Endothelial cell of umbilical vein (primary cell): Measurements from ENCODE around the gene CELSR1. TPM values are rescaled to one million over a fixed set of nuclear protein-coding genes. Genes with fewer than 3 reads are reported as not detected.

ENCODE experiments used
- BruUV-seq: library from RNA; stranded (reverse); fragments of 400-500 nt; replicated peaks from 2 replicates; lab custom pipeline; 2021; lab: Mats Ljungman, UMichigan
- CTCF ChIA-PET: fragments of 300-600, 350-600 bp; sonication (Branson Sonifier 250); formaldehyde crosslinking; loops from one replicate; lab custom pipeline; 2021; ENCODE audit warnings: antibody characterized with exemption, inconsistent platforms; lab: Charles Lee
- POLR2A ChIA-PET: fragments of 300-600, 350-600 bp; sonication (Branson Sonifier 250); formaldehyde crosslinking; loops from one replicate; lab custom pipeline; 2021; ENCODE audit warnings: antibody characterized with exemption, inconsistent platforms; lab: Charles Lee
- DNase-seq: peaks from one replicate; pipeline ENCODE4 v3.0.0-alpha.2; 2011; ENCODE audit warnings: low read depth, low spot score
- FAIRE-seq: peaks from 2 replicates; lab custom pipeline; 2011; peaks lifted over from hg19 to GRCh38; lab: Jason Lieb, UNC
- H2AFZ ChIP-seq: 2 replicates; pipeline ENCODE4 v1.6.0; 2012; ENCODE audit warnings: low read depth, low read length, control low read depth, inconsistent platforms
- H3K27ac ChIP-seq: 2 replicates; pipeline ENCODE4 v1.5.1; 2011; ENCODE audit warnings: low read depth, mild to moderate bottlenecking, control low read depth, low read length, moderate library complexity; ENCODE audit not compliant: insufficient read depth
- H3K27me3 ChIP-seq, 2 experiments: 2 replicates each; pipeline versions ENCODE4 v1.6.0 to v1.6.1; 2011; ENCODE audit warnings: low read length in 2 of 2, mixed read lengths in 1 of 2; ENCODE audit not compliant: control insufficient read depth in 2 of 2, insufficient read depth in 2 of 2
- H3K36me3 ChIP-seq, 2 experiments: 2 replicates in 1 of 2; 3 replicates in 1 of 2; pipeline ENCODE4 v1.5.1; 2011; ENCODE audit warnings: low read length in 2 of 2, mild to moderate bottlenecking in 1 of 2, moderate library complexity in 1 of 2; ENCODE audit not compliant: control insufficient read depth in 2 of 2, insufficient read depth in 2 of 2; ENCODE audit errors: extremely low read depth in 1 of 2
- H3K4me1 ChIP-seq: 3 replicates; pipeline ENCODE4 v1.5.1; 2011; ENCODE audit warnings: mild to moderate bottlenecking, low read length; ENCODE audit not compliant: control insufficient read depth, insufficient read depth; ENCODE audit errors: extremely low read depth
- H3K4me2 ChIP-seq: 2 replicates; pipeline ENCODE4 v1.6.1; 2011; ENCODE audit warnings: low read length, control low read depth, mixed read lengths; ENCODE audit not compliant: insufficient read depth
- H3K4me3 ChIP-seq, 3 experiments: fragments of 200-600 bp in 1 of 3; sonication (generic), shearing (Covaris generic) in 1 of 3; replicated peaks in 1 of 3; 2 replicates each; pipeline ENCODE4 v1.5.1; 2011 to 2016; ENCODE audit warnings: control low read depth in 3 of 3, low read length in 3 of 3, mild to moderate bottlenecking in 2 of 3, inconsistent platforms in 1 of 3, low read depth in 1 of 3, moderate library complexity in 1 of 3; ENCODE audit not compliant: insufficient read depth in 1 of 3
- H3K79me2 ChIP-seq: 2 replicates; pipeline ENCODE4 v1.6.0; 2012; ENCODE audit warnings: low read length, inconsistent platforms; ENCODE audit not compliant: control insufficient read depth, insufficient read depth
- H3K9ac ChIP-seq: replicated peaks from 2 replicates; pipeline ENCODE3; 2011; ENCODE audit warnings: low read length, control low read depth; ENCODE audit not compliant: insufficient read depth; ENCODE audit errors: extremely low read depth
- H3K9me1 ChIP-seq: replicated peaks from 3 replicates; pipeline ENCODE4 v1.6.0; 2011; ENCODE audit warnings: mild to moderate bottlenecking, low read length; ENCODE audit not compliant: control insufficient read depth, insufficient read depth; ENCODE audit errors: extremely low read depth
- H3K9me3 ChIP-seq: replicated peaks from 2 replicates; pipeline ENCODE4 v1.5.1; 2012; ENCODE audit warnings: low read length, inconsistent platforms; ENCODE audit not compliant: control insufficient read depth, insufficient read depth
- H4K20me1 ChIP-seq: replicated peaks from 2 replicates; pipeline ENCODE3; 2011; ENCODE audit warnings: mild to moderate bottlenecking, low read length; ENCODE audit not compliant: control insufficient read depth, insufficient read depth; ENCODE audit errors: extremely low read depth
- EZH2 ChIP-seq: IDR thresholded peaks from 2 replicates; pipeline ENCODE4 v1.6.1; 2012; ENCODE audit warnings: borderline replicate concordance, low read depth, mild to moderate bottlenecking, moderate library complexity, low read length, inconsistent platforms; ENCODE audit not compliant: severe bottlenecking
- FOS ChIP-seq: IDR thresholded peaks from 2 replicates; pipeline ENCODE4 v1.6.1; 2011; ENCODE audit warnings: mild to moderate bottlenecking, low read length, moderate library complexity, borderline replicate concordance; ENCODE audit not compliant: insufficient read depth
- GATA2 ChIP-seq: IDR thresholded peaks from 2 replicates; pipeline ENCODE4 v1.7.0; 2011; ENCODE audit warnings: low read depth, mild to moderate bottlenecking, moderate library complexity, mixed read lengths, low read length; ENCODE audit not compliant: insufficient read length, insufficient read depth
- JUN ChIP-seq: IDR thresholded peaks from 2 replicates; pipeline ENCODE4 v1.6.1; 2011; ENCODE audit warnings: borderline replicate concordance, low read depth; ENCODE audit not compliant: insufficient read length, insufficient read depth
- MYC ChIP-seq: IDR thresholded peaks from one replicate; pipeline ENCODE4 v1.6.1; 2011; ENCODE audit warnings: mild to moderate bottlenecking, low read depth, low read length
- POLR2A ChIP-seq: IDR thresholded peaks from 2 replicates; pipeline ENCODE4 v1.6.1; 2012; ENCODE audit warnings: low read depth, mild to moderate bottlenecking, control low read depth, low read length
- POLR2AphosphoS5 ChIP-seq: IDR thresholded peaks from 2 replicates; pipeline ENCODE4 v1.6.1; 2012; ENCODE audit warnings: low read depth, mild to moderate bottlenecking, control low read depth, low read length, moderate library complexity; ENCODE audit not compliant: insufficient read depth
- dilution Hi-C: fragments of 300-500 bp; cut with MboI; formaldehyde crosslinking; loops from one replicate; pipeline ENCODE4 v1.15.0; 2019; ENCODE audit warnings: low sequenced_read_pairs; ENCODE audit not compliant: extremely low pct_ligation_motif_present
- intact Hi-C: fragments of 100-400 bp; cut with micrococcal nuclease; formaldehyde crosslinking; loops from one replicate; pipeline ENCODE4 v1.10.0; 2022
- polyA plus RNA-seq, 4 experiments: library from polyadenylated mRNA; depleted of rRNA in 3 of 4; stranded (reverse) in 3 of 4; unstranded in 1 of 4; fragments of >200 nt; gene quantifications; 2 replicates each; pipeline versions ENCODE4 v1.2.1 to v1.2.3, GENCODE V29; 2011 to 2012; ENCODE audit warnings: missing spikeins in 1 of 4
- total RNA-seq: library from RNA; stranded (reverse); gene quantifications from 2 replicates; pipeline ENCODE4 v1.2.3, GENCODE V29; 2021
- TF ChIP-seq, protein P1 (sequence below), 2 donors: IDR thresholded peaks; 1 replicate in 1 of 2; 2 replicates in 1 of 2; pipeline ENCODE4 v1.5.1; 2011; ENCODE audit warnings: low read length in 2 of 2, mild to moderate bottlenecking in 2 of 2, moderate library complexity in 2 of 2, control low read depth in 1 of 2, inconsistent platforms in 1 of 2, low read depth in 1 of 2; ENCODE audit not compliant: insufficient read depth in 1 of 2; ENCODE audit errors: extremely low read depth in 1 of 2
- TF ChIP-seq, protein P2 (sequence below): IDR thresholded peaks from 2 replicates; pipeline ENCODE4 v1.6.1; 2011; ENCODE audit not compliant: insufficient read depth, insufficient read length

The CELSR1 gene
- total and polyA plus RNA-seq, 2 donors (not counting 3 experiments of a cell fraction or from before 2014, with no cell fraction given) = 3.7 to 5.4 TPM

DNA sequence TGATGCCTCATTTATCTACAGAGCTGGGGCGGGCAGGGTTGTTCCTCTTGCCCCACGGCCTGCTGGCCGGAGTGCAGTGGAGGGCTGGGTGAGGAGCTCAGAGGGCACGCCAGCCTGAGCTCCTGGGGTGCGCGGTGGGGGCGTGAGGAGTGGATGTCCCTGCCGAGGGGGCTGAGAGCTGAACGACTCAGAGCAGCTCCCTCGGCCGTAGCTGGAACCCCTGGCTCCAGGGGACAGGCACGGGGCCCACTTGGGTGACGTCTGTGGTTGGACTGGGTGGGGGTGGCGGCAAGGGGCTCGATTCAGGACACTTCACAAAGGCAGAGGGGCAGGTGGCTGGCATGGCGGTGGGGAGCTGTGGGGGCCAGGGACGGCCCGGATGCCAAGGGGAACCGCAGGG, 139.5 kb downstream of the CELSR1 start:
- intact Hi-C loops = no loop called here
- Histone ChIP-seq H4K20me1 (no peaks in the 10 kb centered on the region), H3K4me3 (no peak overlapping the region), H3K4me2 (no peak overlapping the region), H3K79me2 (no peaks in the 10 kb centered on the region), H3K36me3 (no peaks in the 10 kb centered on the region), H3K27me3 (no peaks in the 10 kb centered on the region), H2AFZ (no peak overlapping the region), H3K9ac (no peak overlapping the region), H3K4me1 (no peaks in the 10 kb centered on the region), H3K9me1 (no peaks in the 10 kb centered on the region), H3K9me3 (no peaks in the 10 kb centered on the region), H3K27ac (no peak overlapping the region)
- dilution Hi-C loops = no loop called here
- no peak for FAIRE-seq
- DNase-seq = no peak
- ChIA-PET POLR2A (no interaction called here), CTCF (interaction anchor here (1.0 to 1.5 kb wide), 3 partner anchors 12 to 30 kb away, joined by 3 to 5 read pairs (median 5); no protein-coding TSS in a partner anchor)
- TF ChIP-seq GATA2 (no peak), POLR2A (no peak), POLR2AphosphoS5 (no peak), EZH2 (no peak), FOS (no peak), JUN (no peak), MYC (no peak)
- TF ChIP-seq, protein P1, sequence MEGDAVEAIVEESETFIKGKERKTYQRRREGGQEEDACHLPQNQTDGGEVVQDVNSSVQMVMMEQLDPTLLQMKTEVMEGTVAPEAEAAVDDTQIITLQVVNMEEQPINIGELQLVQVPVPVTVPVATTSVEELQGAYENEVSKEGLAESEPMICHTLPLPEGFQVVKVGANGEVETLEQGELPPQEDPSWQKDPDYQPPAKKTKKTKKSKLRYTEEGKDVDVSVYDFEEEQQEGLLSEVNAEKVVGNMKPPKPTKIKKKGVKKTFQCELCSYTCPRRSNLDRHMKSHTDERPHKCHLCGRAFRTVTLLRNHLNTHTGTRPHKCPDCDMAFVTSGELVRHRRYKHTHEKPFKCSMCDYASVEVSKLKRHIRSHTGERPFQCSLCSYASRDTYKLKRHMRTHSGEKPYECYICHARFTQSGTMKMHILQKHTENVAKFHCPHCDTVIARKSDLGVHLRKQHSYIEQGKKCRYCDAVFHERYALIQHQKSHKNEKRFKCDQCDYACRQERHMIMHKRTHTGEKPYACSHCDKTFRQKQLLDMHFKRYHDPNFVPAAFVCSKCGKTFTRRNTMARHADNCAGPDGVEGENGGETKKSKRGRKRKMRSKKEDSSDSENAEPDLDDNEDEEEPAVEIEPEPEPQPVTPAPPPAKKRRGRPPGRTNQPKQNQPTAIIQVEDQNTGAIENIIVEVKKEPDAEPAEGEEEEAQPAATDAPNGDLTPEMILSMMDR (IDR thresholded peaks at IDR 0.05; ENCODE audit: extremely low read depth in 1 of 2, insufficient read depth in 1 of 2, low read depth in 1 of 2, low read length in 2 of 2) = no peak
- TF ChIP-seq, protein P2, sequence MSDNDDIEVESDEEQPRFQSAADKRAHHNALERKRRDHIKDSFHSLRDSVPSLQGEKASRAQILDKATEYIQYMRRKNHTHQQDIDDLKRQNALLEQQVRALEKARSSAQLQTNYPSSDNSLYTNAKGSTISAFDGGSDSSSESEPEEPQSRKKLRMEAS = no peak
- no TSS peak for BruUV-seq
